HL-60/S4 treated with phorbol 12-myristate 13-acetate at 8.2 ng/mL for 4 days and 3 days (cell line): ENCODE data around the gene PWP1.

Source experiments
- in situ Hi-C: fragments of 300-500 bp; cut with MboI; formaldehyde crosslinking; loops from 2 replicates; pipeline ENCODE4 v1.15.0; 2022; ENCODE audit warnings: low sequenced_read_pairs

Gene PWP1

DNA sequence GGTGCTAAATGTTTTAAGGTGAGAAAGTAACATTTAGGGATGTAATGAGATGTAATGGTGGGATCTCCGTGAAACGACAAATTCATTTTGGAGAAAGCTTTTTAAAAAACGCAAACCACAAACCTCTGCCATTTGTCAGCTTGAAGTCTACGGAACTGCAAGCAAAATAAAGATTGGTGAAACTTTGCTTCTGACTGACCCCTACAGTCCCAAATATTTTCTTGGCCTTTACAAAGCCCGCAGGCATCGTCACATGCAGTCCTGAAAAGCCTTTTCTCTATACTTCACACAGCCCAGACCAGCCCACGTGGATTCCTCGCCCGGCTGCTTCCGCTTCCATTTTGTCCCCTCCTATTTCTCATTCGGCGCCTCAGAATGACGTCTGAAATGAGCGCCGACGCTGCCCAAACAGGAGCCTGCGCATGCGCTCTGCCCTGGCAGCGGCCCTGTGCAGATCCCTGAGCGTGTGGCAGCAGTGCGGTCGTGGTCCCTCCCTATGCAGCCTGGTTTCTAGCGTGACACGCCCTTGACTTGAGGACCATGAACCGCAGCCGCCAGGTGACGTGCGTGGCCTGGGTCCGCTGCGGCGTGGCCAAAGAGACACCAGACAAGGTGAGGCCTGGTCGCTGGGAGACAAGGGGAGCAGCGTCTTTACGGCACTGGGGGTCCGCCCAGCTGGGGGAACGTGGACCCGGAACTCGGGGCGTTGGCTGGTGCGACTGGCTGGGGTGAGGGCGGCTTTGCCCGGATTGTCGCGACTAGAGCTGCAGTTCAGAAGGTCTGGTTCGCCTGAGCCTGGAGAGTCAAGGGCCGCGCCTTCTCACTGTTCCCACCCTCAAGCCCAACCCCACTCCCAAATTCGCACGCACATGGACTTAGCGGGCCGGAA, at the start of gene PWP1:
TSS of gene PWP1 (plus strand) at position 440 of the 889 bp plus-strand sequence. CDS start at position 541, 101 bp downstream.
- in situ Hi-C loops = loop anchor here (25.0 kb wide), 1 partner anchor 202 kb away; no protein-coding TSS in a partner anchor

- in situ Hi-C loops = no loop called here
These were observed 44.4 kb upstream of the PWP1 start for GRCh38 chr12:107641154-107641553.

DNA sequence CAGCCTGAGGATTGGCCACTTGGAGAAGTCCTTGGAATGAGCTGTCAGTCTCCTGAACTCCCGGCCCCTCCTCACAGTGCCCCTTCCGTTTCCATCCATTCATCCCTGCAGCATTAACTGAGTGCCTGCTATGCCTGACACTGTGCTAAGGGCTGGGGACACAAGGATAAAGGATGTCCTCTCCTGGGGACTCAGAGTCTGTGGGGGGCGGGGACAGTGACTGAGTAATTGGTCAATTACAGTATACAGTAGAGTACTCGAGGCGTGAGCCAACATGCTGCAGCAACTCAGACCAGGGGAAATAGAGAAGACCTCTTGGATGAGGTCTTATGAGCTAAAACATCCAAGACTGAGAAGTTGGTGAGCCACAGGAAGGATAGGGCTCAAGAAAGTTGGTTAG, 43.4 kb upstream of the PWP1 start:
- in situ Hi-C loops = no loop called here

DNA sequence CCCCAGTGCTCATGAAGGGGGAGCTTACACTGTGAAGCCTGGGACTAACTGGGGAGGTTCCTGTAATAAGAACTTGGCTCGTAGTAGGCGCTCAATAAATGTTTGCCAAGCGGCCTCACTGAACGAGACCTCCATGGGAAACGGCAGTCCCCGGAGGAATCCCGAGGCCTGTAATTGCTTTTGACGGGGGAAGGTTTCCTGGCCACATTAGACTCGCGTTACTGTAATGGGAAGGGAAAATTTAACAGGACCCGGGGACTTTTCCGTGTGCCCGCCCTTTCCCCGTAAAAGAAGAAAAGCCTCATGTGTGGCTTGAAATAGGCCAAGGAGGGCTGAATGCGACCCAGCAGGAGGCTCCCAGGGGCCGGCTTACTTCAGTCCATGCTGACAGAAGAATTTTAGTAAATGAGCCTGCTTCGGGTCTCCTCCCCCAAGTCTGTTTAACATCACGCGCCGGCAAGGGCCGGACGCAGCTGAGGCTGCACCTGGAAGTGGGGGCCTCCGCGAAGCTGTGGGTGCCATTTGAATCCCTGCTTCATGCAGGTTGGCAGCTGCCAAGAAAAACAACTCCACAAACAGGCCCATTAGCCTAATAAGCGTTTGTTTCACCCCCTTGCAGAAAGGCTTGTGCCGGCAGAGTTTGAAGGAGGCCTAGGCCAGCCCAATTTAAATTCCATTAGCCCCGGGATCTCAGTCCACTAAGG, 39.8 kb upstream of the PWP1 start:
- in situ Hi-C loops = no loop called here

DNA sequence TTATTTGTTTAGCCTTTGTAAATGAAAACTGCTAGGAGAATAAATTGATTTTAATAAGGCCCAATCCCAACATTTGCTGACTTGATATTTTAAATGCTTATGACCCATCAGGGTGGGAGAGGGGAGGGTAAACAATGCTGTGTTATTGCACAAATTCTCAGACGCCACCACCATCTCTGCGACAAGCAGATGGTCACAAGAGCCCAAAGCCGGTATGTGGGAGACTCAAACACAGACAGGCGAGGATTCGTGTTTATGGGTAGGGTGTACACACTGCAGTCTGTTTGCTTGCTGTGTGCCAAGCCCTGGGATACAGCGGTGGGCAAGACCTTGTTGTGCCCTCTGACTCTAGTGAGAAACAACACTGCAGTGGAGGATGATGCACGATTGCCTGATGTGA, 39.2 kb upstream of the PWP1 start:
- in situ Hi-C loops = no loop called here

GRCh38 chr12:107649661-107650061, 35.9 kb upstream of the PWP1 start:
- in situ Hi-C loops = no loop called here

DNA sequence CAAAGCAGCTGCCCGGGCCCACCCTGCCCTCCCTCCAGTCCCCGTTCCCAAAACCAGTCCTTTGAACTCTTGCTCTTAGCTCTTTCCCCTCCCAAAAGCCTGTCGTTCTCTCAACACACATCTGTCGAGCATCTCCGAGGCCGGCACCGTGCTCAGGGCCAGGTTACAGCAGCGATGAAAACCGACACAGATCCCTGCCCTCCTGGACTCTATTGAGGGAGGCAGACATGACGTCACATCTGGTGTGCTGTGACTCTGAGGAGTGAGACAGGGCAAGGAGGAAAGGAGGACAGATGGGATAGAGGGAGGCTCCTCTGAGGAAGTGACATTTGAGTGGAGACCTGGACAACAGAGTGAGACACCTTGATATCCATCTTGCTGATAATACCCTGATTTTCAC, 34.6 kb upstream of the PWP1 start:
- in situ Hi-C loops = no loop called here

DNA sequence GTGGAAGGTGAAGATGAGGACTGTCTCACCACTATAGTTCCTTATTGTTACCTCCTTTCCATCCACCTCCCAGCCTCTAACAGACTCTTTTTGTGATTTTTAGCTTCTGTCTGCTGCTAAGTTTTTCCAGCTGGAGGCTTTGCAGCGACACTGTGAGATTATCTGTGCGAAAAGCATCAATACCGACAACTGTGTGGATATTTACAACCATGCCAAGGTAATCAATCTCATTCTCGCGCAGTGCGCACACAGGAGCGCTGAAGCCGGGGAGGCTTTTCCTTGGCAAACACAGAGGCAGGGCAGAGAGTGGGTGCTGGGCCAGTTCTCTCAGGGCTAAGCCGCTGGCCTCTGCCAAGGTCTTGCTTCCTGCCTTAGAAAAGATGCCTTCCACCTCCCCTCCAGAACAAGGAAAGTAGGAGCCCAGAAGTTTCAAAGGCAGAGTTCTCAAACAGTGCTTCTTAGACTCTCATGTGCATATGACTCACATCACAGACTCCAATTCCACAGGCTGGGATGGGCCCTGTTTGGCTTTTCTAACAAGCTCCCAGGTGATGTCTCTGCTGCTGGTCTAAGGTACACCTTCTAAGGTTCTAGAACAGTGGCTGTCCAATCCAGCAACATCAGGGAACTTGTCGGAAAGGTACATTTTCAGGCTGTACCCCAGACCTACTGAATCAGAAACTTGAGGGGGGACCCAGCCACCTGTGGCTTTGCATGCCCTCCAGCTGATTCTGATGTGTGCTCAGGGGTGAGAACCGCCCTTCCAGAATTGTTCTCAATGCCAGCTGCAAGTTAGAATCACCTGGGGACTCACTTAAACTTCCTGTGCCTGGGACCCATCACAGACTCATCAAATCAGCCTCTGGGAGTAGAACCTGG, 33.8 kb upstream of the PWP1 start:
- in situ Hi-C loops = no loop called here

GRCh38 chr12:107653519-107653918, 32.1 kb upstream of the PWP1 start:
- in situ Hi-C loops = no loop called here

GRCh38 chr12:107654873-107655272, 30.7 kb upstream of the PWP1 start:
- in situ Hi-C loops = no loop called here

GRCh38 chr12:107655281-107656065, 30.1 kb upstream of the PWP1 start:
- in situ Hi-C loops = no loop called here

DNA sequence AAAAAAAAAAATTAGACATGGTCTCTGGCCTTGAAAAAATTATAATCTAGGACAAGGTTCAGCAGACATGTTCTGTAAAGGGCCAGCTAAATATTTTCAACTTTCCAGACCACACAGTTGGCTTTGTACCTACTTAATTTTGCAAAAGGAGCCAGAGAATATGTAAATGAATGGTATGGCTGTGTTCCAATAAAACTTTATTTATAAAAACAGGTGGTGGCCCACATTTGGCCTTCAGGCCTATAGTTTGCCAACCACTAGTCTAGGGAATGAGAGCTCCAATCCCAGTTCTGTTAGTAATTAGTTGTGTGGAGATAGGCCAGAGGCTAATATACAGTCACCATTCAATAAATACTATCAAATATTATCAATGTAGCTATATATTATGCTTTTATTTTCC, 29.3 kb upstream of the PWP1 start:
- in situ Hi-C loops = no loop called here

DNA sequence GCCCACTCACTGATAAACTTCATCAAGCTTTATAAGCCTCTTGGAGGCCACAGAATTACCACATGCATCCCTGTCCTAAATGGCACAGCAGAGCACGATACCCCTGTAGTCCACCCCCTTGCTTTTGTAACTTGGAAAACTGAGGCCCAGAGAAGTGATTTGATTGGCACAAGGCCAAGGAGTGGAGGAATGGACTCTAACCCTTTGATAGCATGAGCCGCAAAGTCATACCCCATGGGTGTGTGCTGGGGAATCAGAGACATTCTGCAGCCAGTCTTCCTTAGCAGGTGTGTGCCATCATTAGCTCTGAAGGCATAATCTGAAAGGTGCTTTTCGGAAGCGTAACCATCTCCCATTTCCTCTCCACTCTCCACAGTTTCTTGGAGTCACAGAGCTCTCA, 28.5 kb upstream of the PWP1 start:
- in situ Hi-C loops = no loop called here

DNA sequence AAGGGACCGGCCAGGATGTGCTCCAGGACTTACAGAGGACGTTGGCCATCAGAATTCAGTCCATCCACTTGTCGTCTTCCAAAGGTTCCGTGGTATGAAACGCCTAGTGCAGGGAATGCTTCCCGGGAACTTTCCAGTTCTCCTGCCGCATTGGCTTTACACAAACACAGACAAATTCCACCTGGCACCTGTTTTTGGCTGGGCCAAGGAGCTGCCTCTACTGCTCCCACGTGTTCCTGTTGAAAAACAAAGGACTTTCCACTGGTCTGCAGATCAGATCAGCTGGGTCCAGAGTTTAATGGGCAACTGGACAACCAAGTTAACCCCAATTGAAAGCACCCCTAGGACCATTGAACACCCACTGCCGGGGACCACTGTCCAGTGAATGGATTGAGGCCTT, 28.0 kb upstream of the PWP1 start:
- in situ Hi-C loops = no loop called here

GRCh38 chr12:107660235-107660634, 25.4 kb upstream of the PWP1 start:
- in situ Hi-C loops = no loop called here

DNA sequence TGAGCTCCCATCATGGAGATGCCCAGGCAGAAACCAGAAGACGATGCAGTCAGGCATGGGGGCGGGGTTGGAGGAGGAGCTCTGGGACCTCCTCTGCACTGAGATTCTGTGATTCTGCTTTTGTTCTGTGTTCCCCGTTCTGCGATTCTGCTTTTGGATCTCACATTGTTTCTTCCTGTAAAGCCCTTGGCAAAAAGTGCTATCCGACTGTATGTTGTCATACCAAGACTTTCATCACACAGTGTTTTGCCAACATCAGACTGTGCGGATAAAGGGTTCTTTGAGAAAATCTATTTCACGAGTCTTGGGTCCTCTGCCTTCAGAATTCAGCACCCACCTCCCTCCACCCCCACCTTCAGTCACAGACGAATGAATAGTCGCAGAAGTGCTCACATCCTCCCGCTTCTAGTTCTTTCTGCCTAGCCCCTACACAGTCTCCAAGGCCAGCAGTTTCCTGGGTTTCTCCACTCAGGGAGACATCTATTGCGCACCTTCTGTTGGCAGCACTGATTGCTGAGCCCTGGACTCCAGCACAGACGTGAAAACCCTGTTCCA, 24.7 kb upstream of the PWP1 start:
- in situ Hi-C loops = no loop called here

DNA sequence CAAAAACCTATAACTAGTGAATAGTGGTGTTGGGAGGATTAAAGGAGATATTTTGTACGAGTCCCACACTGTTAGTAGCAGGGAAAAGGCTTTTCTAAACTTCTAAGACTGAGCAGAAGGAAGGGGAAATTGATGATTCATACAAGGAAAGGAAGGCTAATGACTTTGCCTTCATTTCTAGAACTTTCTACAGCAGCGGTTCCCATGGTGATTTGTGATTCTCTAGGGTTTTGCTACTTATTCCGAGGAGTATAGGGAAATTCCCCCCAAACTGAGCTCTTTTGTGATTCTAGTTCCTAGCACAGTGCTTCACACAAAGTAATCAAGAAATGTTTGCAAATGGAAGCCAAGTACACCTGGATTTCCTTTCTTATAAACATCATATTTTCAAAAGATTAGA, 23.8 kb upstream of the PWP1 start:
- in situ Hi-C loops = no loop called here

DNA sequence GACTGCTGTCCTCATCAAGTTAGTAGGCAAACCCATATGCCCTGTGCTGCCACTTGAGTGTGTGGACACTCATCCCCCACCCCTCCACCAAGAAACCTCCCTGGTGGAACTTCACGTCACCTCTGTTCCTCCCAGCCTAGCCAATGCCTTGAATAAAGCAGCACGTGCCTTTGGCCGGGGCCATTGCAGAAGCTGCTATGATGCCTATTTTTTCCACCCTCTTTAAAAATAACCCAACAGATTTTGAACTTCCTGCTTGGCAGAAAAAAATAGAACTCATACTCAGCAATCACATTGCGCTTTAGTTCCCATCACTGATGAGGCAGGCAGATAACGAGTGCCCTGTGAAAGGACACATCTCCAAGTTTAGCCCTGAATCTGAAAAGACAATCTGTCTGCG, 23.1 kb upstream of the PWP1 start:
- in situ Hi-C loops = no loop called here

GRCh38 chr12:107663277-107663676, 22.3 kb upstream of the PWP1 start:
- in situ Hi-C loops = no loop called here

GRCh38 chr12:107666009-107666408, 19.6 kb upstream of the PWP1 start:
- in situ Hi-C loops = no loop called here
